Astrocyte (in vitro differentiated cells and primary cell): Measurements from ENCODE around the gene SDK1. TPM values are rescaled to one million over a fixed set of nuclear protein-coding genes. Genes with fewer than 3 reads are reported as not detected.
A peak's percentile ranks its signal among the peaks of the same experiment; 100 is the strongest.

Experiments used
- DNase-seq: peaks from one replicate; pipeline ENCODE4 v3.0.0-alpha.2; 2010; ENCODE audit warnings: low read depth
- FAIRE-seq: peaks from 2 replicates; lab custom pipeline; 2011; peaks lifted over from hg19 to GRCh38; lab: Jason Lieb, UNC
- H2AFZ ChIP-seq: 2 replicates; pipeline ENCODE4 v1.6.0; 2012; ENCODE audit warnings: low read depth, low read length, inconsistent platforms
- H3K27ac ChIP-seq: 2 replicates; pipeline ENCODE4 v1.5.1; 2011; ENCODE audit warnings: low read depth, low read length, inconsistent platforms
- H3K27me3 ChIP-seq: 2 replicates; pipeline ENCODE4 v1.6.0; 2011; ENCODE audit warnings: low read length, inconsistent platforms; ENCODE audit not compliant: insufficient read depth
- H3K36me3 ChIP-seq: 2 replicates; pipeline ENCODE4 v1.5.1; 2011; ENCODE audit warnings: low read length, inconsistent platforms; ENCODE audit not compliant: insufficient read depth
- H3K4me1 ChIP-seq: 2 replicates; pipeline ENCODE4 v1.5.1; 2011; ENCODE audit warnings: low read length, inconsistent platforms; ENCODE audit not compliant: insufficient read depth
- H3K4me2 ChIP-seq: 2 replicates; pipeline ENCODE4 v1.6.0; 2012; ENCODE audit warnings: low read length, inconsistent platforms
- H3K4me3 ChIP-seq: 2 replicates; pipeline ENCODE4 v1.5.1; 2011; ENCODE audit warnings: low read depth, mild to moderate bottlenecking, low read length, inconsistent platforms; ENCODE audit not compliant: insufficient read depth
- H3K79me2 ChIP-seq: 2 replicates; pipeline ENCODE4 v1.6.0; 2012; ENCODE audit warnings: mild to moderate bottlenecking, low read length, inconsistent platforms; ENCODE audit not compliant: insufficient read depth
- H3K9ac ChIP-seq: 2 replicates; pipeline ENCODE4 v1.6.0; 2012; ENCODE audit warnings: mild to moderate bottlenecking, low read length, inconsistent platforms
- H3K9me3 ChIP-seq: 2 replicates; pipeline ENCODE4 v1.5.1; 2012; ENCODE audit warnings: low read depth, mild to moderate bottlenecking, low read length, inconsistent platforms; ENCODE audit not compliant: insufficient read depth
- H4K20me1 ChIP-seq: 2 replicates; pipeline ENCODE4 v1.6.0; 2012; ENCODE audit warnings: low read length, inconsistent platforms; ENCODE audit not compliant: insufficient read depth
- H3K27ac Mint-ChIP-seq: one replicate; pipeline ENCODE4 v1.8.0; 2021; ENCODE audit warnings: mild to moderate bottlenecking, mixed read lengths; ENCODE audit not compliant: unreplicated experiment
- H3K27me3 Mint-ChIP-seq: one replicate; pipeline ENCODE4 v1.8.0; 2021; ENCODE audit warnings: low read depth, mixed read lengths; ENCODE audit not compliant: unreplicated experiment
- H3K36me3 Mint-ChIP-seq: one replicate; pipeline ENCODE4 v1.8.0; 2021; ENCODE audit warnings: low read depth, mixed read lengths; ENCODE audit not compliant: unreplicated experiment
- H3K4me1 Mint-ChIP-seq: one replicate; pipeline ENCODE4 v1.8.0; 2021; ENCODE audit warnings: low read depth, mixed read lengths; ENCODE audit not compliant: unreplicated experiment
- H3K4me3 Mint-ChIP-seq: one replicate; pipeline ENCODE4 v1.8.0; 2021; ENCODE audit warnings: mild to moderate bottlenecking, moderate library complexity, mixed read lengths; ENCODE audit not compliant: unreplicated experiment
- H3K9me3 Mint-ChIP-seq: one replicate; pipeline ENCODE4 v1.8.0; 2021; ENCODE audit warnings: mild to moderate bottlenecking, mixed read lengths; ENCODE audit not compliant: unreplicated experiment
- CTCF ChIP-seq: IDR thresholded peaks from 2 replicates; pipeline ENCODE4 v1.5.1; 2011; ENCODE audit warnings: low read depth, mild to moderate bottlenecking, inconsistent platforms, low read length, moderate library complexity; ENCODE audit not compliant: insufficient read depth
- EZH2 ChIP-seq: IDR thresholded peaks from 2 replicates; pipeline ENCODE4 v1.6.1; 2012; ENCODE audit warnings: mild to moderate bottlenecking, low read length, inconsistent platforms; ENCODE audit not compliant: insufficient read depth
- total RNA-seq: library from RNA; stranded (reverse); gene quantifications from 2 replicates; pipeline ENCODE4 v1.2.1, GENCODE V29; 2021

SDK1 gene
- total RNA-seq, 1 donor from 2014 or later, result 4.2 TPM

GRCh38 chr7:3274131-3274530 lies 26.9 kb upstream of the SDK1 start:
- no peak for DNase-seq
- Histone ChIP-seq H4K20me1 (no peaks in the 10 kb centered on the region), H3K36me3 (no peaks in the 10 kb centered on the region), H3K27ac (no peak overlapping the region), H3K9me3 (no peaks in the 10 kb centered on the region), H2AFZ (no peak overlapping the region), H3K4me3 (no peak overlapping the region), H3K79me2 (no peaks in the 10 kb centered on the region), H3K4me1 (peaks cover 6% of the 10 kb centered on the region), H3K27me3 (no peaks in the 10 kb centered on the region), H3K4me2 (no peak overlapping the region), H3K9ac (no peak overlapping the region)
- H3K27me3 Mint-ChIP-seq, result peaks cover 6% of the 10 kb centered on the region
- H3K4me3 Mint-ChIP-seq, result no peak overlapping the region
- H3K9me3 Mint-ChIP-seq, result peaks cover 2% of the 10 kb centered on the region
- H3K4me1 Mint-ChIP-seq, result peaks cover 9% of the 10 kb centered on the region
- H3K27ac Mint-ChIP-seq, result no peak overlapping the region
- no peak for FAIRE-seq
- TF ChIP-seq EZH2 (no peak), CTCF (no peak)
- H3K36me3 Mint-ChIP-seq, result no peaks in the 10 kb centered on the region

- Histone ChIP-seq H3K4me2 (no peak overlapping the region), H3K27ac (no peak overlapping the region), H3K4me3 (no peak overlapping the region), H4K20me1 (no peaks in the 10 kb centered on the region), H3K27me3 (no peaks in the 10 kb centered on the region), H2AFZ (no peak overlapping the region), H3K9me3 (no peaks in the 10 kb centered on the region), H3K9ac (no peak overlapping the region), H3K4me1 (peaks cover 5% of the 10 kb centered on the region), H3K79me2 (no peaks in the 10 kb centered on the region), H3K36me3 (no peaks in the 10 kb centered on the region)
- Mint-ChIP-seq H3K27me3 (peaks cover 17% of the 10 kb centered on the region), H3K4me1 (peaks cover 3% of the 10 kb centered on the region), H3K9me3 (peaks cover 5% of the 10 kb centered on the region), H3K27ac (no peak overlapping the region), H3K36me3 (no peaks in the 10 kb centered on the region), H3K4me3 (no peak overlapping the region)
- peak; percentile 62 for DNase-seq
- TF ChIP-seq EZH2, result no peak
- TF ChIP-seq CTCF, result no peak
- FAIRE-seq, result no peak
Measured at GRCh38 chr7:3277604-3278572, 23.2 kb upstream of the SDK1 start.
